Glomerular visceral epithelial cell (primary cell): Measurements from ENCODE around the gene HTRA2.

Experiments used
- DNase-seq: peaks from one replicate; pipeline ENCODE4 v3.0.0-alpha.2; 2016; ENCODE audit errors: extremely low spot score

Gene HTRA2

DNA sequence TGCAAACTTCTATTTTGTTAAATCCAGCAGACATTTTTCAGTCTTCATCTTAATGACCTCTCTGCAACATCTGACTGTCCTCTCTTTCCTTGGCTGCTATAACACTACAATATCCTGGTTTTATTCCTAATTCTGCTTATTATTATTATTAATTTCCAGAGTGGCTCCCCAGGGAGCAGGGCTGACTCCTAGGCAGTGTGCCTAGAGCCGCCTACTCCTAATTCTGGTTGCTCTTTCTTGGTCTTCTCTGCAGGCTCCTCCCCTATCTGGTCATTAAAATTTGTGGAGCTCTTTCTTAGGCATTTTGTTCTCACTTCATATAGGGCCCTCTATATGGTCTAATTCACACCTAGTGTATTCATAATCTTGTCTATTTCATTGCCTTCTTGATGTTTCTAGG lies 13.2 kb downstream of the HTRA2 start:
- no peak for DNase-seq

- no peak for DNase-seq
These were observed 14.9 kb downstream of the HTRA2 start for GRCh38 chr2:74544634-74545033.

- no peak for DNase-seq
These were observed 16.3 kb downstream of the HTRA2 start for GRCh38 chr2:74546004-74546403.

GRCh38 chr2:74548285-74548899 lies 18.7 kb downstream of the HTRA2 start:
- no peak for DNase-seq

- DNase-seq: peak; percentile 64
These were observed 19.4 kb downstream of the HTRA2 start for GRCh38 chr2:74548900-74549826.

- DNase-seq: no peak
These were observed 20.5 kb downstream of the HTRA2 start for GRCh38 chr2:74550231-74550630.

- DNase-seq: no peak
These were observed 21.8 kb downstream of the HTRA2 start for GRCh38 chr2:74551530-74551929.

DNA sequence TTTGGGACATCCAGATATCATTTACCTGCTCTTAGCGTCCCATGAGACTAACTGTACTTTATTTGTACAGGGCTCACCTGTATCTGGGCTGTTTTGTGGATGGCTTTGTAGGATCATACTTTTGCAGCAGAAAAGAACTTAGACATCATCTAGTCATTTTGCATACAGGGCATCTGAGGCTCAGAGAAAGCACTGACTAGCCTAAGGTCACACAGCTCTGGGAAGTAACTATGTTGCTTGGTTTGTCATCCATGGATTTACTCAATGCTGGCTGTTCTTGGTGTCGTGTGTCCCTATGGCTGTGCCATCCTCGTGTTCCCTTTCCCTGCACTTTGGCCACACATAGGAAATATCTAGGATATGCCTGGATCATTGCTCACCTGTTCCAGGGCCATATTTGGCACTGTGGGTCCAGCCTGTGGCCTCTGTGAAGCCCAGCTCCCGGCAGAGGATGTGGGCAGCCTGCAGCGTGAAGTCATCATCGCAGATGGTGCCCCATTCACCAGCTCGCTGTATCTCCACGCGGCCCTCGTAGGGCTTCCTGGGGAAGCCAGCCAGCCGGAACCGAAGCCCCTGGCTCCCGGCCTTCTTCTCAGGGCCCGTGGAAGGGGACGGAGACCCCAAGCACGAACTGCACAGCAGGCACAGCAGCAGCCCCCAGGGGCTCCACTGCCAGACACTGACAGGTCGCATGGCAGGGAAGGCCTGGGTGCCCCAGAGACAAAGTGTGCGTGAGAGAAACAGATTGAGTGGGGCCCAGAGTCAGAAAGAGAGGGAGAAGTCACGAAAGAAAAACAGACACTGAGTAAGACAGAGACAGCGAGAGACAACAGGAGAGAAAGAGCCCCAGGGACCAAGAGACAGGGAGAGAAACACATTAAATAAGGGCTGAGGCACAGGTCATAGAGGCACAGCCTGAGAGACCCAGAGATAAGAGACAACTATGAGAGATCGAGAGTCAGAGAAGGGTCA lies 22.5 kb downstream of the HTRA2 start:
- no peak for DNase-seq

DNA sequence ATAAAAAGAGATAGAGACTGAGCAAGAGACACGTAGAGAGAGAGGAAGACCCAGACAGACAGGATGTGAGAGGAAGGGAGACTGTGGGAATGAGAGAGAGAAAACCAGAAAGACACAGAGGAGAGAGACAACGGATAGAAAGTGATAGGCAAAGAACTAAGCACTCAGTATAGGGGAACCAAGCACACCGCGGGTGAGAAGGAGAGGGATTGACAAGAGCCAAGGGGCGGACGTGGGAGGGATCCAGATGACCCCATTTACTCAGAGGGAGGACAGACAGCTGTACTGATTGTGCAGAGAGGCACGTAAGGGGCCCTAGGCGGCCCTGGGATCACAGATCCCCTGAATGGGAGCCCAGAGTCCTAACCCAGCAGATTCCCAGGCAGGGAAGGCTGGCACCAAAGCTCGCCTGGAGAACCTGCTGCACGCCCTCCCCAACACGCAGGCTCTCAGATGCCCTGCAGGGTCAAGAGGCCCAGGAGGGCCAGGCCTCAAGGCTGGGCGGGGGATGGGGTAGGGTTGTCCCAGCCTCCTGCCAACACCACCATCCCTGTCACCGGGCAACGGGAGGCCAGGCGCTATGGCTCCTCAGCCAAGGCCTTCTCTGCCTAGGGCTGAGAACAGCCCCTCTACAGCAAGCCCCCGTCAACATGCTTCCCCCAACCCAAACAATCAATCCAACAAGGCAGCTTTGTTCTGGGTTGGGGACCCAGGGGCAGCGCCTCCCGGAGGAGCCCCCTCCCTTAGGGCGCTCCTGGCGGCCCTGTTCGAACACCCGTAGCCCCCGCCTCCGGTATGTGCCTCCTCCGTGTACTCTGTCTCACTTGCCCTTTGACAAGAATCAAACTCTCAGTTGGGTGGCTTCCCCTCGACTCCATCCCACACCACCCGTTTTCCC lies 23.4 kb downstream of the HTRA2 start:
- DNase-seq: no peak

GRCh38 chr2:74553892-74554819 lies 24.4 kb downstream of the HTRA2 start, which contains the start of the genes DOK1 and LOXL3:
DOK1 (plus strand) TSS chr2:74554720; CDS start chr2:74554755, 35 bp downstream.
LOXL3 (minus strand) TSS chr2:74553942; CDS start chr2:74552634, 1,308 bp downstream.
- peak; percentile 89 for DNase-seq

GRCh38 chr2:74554820-74555531 lies 25.2 kb downstream of the HTRA2 start:
- DNase-seq: peak; percentile 47

GRCh38 chr2:74555610-74556103 lies 25.9 kb downstream of the HTRA2 start:
- no peak for DNase-seq

DNA sequence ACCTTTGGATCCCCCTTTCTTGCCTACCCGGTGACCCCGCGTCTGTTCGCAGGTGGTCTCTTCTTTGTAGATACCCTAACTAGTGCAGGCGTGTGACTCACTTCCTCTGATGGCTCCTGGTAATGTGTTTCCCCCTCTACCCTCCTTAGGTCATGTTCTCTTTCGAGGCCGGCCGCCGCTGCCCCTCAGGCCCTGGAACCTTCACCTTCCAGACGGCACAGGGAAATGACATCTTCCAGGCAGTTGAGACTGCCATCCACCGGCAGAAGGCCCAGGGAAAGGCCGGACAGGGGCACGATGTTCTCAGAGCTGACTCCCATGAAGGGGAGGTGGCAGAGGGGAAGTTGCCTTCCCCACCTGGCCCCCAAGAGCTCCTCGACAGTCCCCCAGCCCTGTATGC lies 26.4 kb downstream of the HTRA2 start:
- no peak for DNase-seq

- no peak for DNase-seq
These were observed 27.2 kb downstream of the HTRA2 start for GRCh38 chr2:74556831-74557370.

DNA sequence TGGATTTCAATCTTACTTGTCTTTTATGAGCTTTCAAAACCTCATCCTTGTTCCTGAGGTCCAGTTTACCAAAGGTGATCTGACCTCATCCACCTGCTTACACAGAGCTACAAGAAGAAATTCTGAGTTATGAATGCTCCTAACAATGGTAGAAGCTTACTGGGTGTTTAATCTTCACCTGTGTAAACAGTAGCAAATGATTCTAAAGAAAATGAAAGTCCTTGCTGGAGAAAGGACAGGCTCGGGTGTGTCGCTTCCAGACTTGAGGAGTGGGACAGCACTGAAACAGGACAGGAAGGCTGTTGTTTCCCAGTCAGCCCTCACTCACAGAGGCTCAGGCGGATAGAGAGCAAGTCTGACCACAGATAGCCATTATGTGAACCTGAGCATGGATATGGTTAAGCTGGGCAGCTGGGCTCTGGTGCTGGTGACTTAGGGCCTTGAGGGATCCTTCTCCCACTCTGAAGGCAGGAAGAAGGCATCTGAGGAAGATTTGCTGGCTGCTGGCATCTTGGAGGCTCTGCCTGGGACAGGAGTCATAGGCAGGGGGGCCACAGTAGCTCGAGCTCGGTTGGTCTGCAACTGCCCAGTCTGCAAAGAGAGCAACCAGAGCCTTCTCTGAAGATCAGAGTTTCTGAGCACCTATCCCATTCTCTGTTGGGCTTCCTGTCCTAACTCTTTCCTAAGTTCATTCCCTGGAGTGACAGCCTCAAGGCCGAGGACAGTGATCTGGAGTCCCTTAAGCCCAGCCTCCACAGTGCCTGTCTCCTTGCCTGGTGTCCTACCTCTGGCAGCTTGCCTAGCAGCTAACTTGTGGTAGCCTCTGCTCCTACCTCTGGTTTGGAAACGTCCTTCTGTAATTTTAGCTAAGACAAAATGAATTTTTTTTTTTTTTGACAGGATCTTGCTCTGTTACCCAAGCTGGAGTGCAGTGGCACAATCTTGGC lies 28.8 kb downstream of the HTRA2 start:
- no peak for DNase-seq

GRCh38 chr2:74559912-74560311 lies 30.2 kb downstream of the HTRA2 start:
- DNase-seq: no peak

- DNase-seq: peak; percentile 75
These were observed 30.9 kb downstream of the HTRA2 start for GRCh38 chr2:74560591-74560990.
